H1 (cell line): ENCODE results near the gene NOL12. TPM values are rescaled to one million over a fixed set of nuclear protein-coding genes. Genes with fewer than 3 reads are reported as not detected.

Experiments used
- CTCF ChIA-PET: fragments of 300-600 bp; sonication (Branson Sonifier 250); formaldehyde crosslinking; loops from one replicate; lab custom pipeline; 2021; ENCODE audit not compliant: partially characterized antibody; lab: Charles Lee
- POLR2A ChIA-PET: fragments of 300-600 bp; sonication (Branson Sonifier 250); formaldehyde crosslinking; loops from one replicate; lab custom pipeline; 2021; ENCODE audit warnings: inconsistent platforms; ENCODE audit not compliant: partially characterized antibody; lab: Charles Lee
- DNase-seq, 2 experiments: peaks; one replicate each; pipeline versions ENCODE4 v3.0.0 to v3.0.0-alpha.2; 2010 to 2022; ENCODE audit warnings: low spot score in 2 of 2, low read depth in 1 of 2, mixed read lengths in 1 of 2
- FAIRE-seq: peaks from 2 replicates; lab custom pipeline; 2011; peaks lifted over from hg19 to GRCh38; lab: Jason Lieb, UNC
- H2AFZ ChIP-seq: 2 replicates; pipeline ENCODE4 v1.8.1; 2012; ENCODE audit warnings: low read length, inconsistent platforms
- H2AK5ac ChIP-seq: 2 replicates; pipeline ENCODE4 v1.6.1; 2013; ENCODE audit warnings: low read depth, low read length
- H2BK120ac ChIP-seq: replicated peaks from 2 replicates; pipeline ENCODE3; 2013; ENCODE audit warnings: low read depth, low read length, inconsistent platforms
- H2BK12ac ChIP-seq: 2 replicates; pipeline ENCODE4 v1.6.1; 2013; ENCODE audit warnings: low read depth, low read length
- H2BK15ac ChIP-seq: 2 replicates; pipeline ENCODE4 v1.6.1; 2013; ENCODE audit warnings: low read length
- H2BK20ac ChIP-seq: 2 replicates; pipeline ENCODE4 v1.6.1; 2013; ENCODE audit warnings: low read length
- H2BK5ac ChIP-seq: 2 replicates; pipeline ENCODE4 v1.6.1; 2013; ENCODE audit warnings: low read depth, low read length
- H3K14ac ChIP-seq: 2 replicates; pipeline ENCODE4 v1.6.1; 2013; ENCODE audit warnings: inconsistent platforms; ENCODE audit not compliant: insufficient read length
- H3K18ac ChIP-seq: 2 replicates; pipeline ENCODE4 v1.6.1; 2013; ENCODE audit warnings: low read length; ENCODE audit errors: extremely low read depth
- H3K23ac ChIP-seq: 2 replicates; pipeline ENCODE4 v1.6.1; 2013; ENCODE audit warnings: inconsistent platforms; ENCODE audit not compliant: insufficient read length
- H3K23me2 ChIP-seq: 2 replicates; pipeline ENCODE4 v1.6.1; 2013; ENCODE audit warnings: low read depth, low read length
- H3K27ac ChIP-seq: 2 replicates; pipeline ENCODE4 v1.6.1; 2011; ENCODE audit warnings: low read depth, low read length, inconsistent platforms
- H3K27me3 ChIP-seq, 4 experiments: replicated peaks in 1 of 4; 1 replicate in 1 of 4; 2 replicates in 3 of 4; pipeline versions ENCODE4 v1.6.1 to v1.8.1; 2011 to 2013; ENCODE audit warnings: low read length in 3 of 4, mild to moderate bottlenecking in 3 of 4, inconsistent platforms in 2 of 4, mixed read lengths in 2 of 4, moderate library complexity in 1 of 4; ENCODE audit not compliant: control insufficient read depth in 3 of 4, insufficient read depth in 3 of 4; ENCODE audit errors: extremely low read depth in 1 of 4
- H3K36me3 ChIP-seq, 4 experiments: 2 replicates each; pipeline versions ENCODE4 v1.6.1 to v1.8.1; 2011 to 2013; ENCODE audit warnings: mild to moderate bottlenecking in 4 of 4, low read length in 3 of 4, moderate library complexity in 2 of 4, control low read depth in 1 of 4, inconsistent platforms in 1 of 4; ENCODE audit not compliant: insufficient read depth in 4 of 4, control insufficient read depth in 2 of 4
- H3K4ac ChIP-seq: replicated peaks from 2 replicates; pipeline ENCODE3; 2013; ENCODE audit warnings: low read length, low read depth, mixed read lengths, inconsistent platforms; ENCODE audit not compliant: insufficient read length
- H3K4me1 ChIP-seq, 4 experiments: replicated peaks in 1 of 4; 1 replicate in 1 of 4; 2 replicates in 3 of 4; pipeline versions ENCODE4 v1.6.1 to v1.8.1; 2011 to 2013; ENCODE audit warnings: low read length in 3 of 4, inconsistent platforms in 2 of 4, mixed read lengths in 1 of 4; ENCODE audit not compliant: insufficient read depth in 4 of 4, control insufficient read depth in 3 of 4
- H3K4me2 ChIP-seq, 2 experiments: 2 replicates each; pipeline versions ENCODE4 v1.6.1 to v1.8.1; 2011 to 2013; ENCODE audit warnings: low read depth in 2 of 2, low read length in 2 of 2, control low read depth in 1 of 2, inconsistent platforms in 1 of 2, mild to moderate bottlenecking in 1 of 2; ENCODE audit not compliant: insufficient read depth in 1 of 2
- H3K4me3 ChIP-seq, 4 experiments: fragments of 200-600, 300-600 bp in 1 of 4; sonication (generic), shearing (Covaris generic), sonication (Bioruptor Twin) in 1 of 4; 2 replicates each; pipeline versions ENCODE4 v1.5.1 to v1.8.1; 2011 to 2016; ENCODE audit warnings: low read length in 4 of 4, low read depth in 3 of 4, control low read depth in 2 of 4, inconsistent platforms in 2 of 4, mild to moderate bottlenecking in 2 of 4, mixed read lengths in 1 of 4, moderate library complexity in 1 of 4; ENCODE audit not compliant: insufficient read depth in 2 of 4; ENCODE audit errors: extremely low read depth in 1 of 4
- H3K56ac ChIP-seq: replicated peaks from 2 replicates; pipeline ENCODE3; 2013; ENCODE audit warnings: low read depth, mild to moderate bottlenecking, mixed read lengths, low read length, inconsistent platforms; ENCODE audit not compliant: insufficient read length
- H3K79me1 ChIP-seq: 2 replicates; pipeline ENCODE4 v1.6.1; 2013; ENCODE audit warnings: low read depth, low read length, control low read depth
- H3K79me2 ChIP-seq, 2 experiments: 2 replicates each; pipeline versions ENCODE4 v1.6.1 to v1.8.1; 2012 to 2013; ENCODE audit warnings: low read length in 2 of 2, mild to moderate bottlenecking in 2 of 2, inconsistent platforms in 1 of 2; ENCODE audit not compliant: insufficient read depth in 2 of 2, control insufficient read depth in 1 of 2
- H3K9ac ChIP-seq, 4 experiments: replicated peaks in 1 of 4; 1 replicate in 1 of 4; 2 replicates in 3 of 4; pipeline versions ENCODE4 v1.6.1 to v1.8.1; 2011 to 2013; ENCODE audit warnings: low read depth in 3 of 4, low read length in 3 of 4, control low read depth in 2 of 4, mild to moderate bottlenecking in 2 of 4, moderate library complexity in 2 of 4, inconsistent platforms in 1 of 4; ENCODE audit errors: extremely low read depth in 1 of 4
- H3K9me3 ChIP-seq, 2 experiments: 2 replicates each; pipeline versions ENCODE4 v1.6.1 to v1.8.1; 2012 to 2013; ENCODE audit warnings: mild to moderate bottlenecking in 2 of 2, moderate library complexity in 2 of 2, control low read depth in 1 of 2, inconsistent platforms in 1 of 2, low read depth in 1 of 2, low read length in 1 of 2, mixed read lengths in 1 of 2; ENCODE audit not compliant: insufficient read depth in 2 of 2
- H4K20me1 ChIP-seq, 2 experiments: replicated peaks in 1 of 2; 2 replicates each; pipeline versions ENCODE3 to v1.8.1; 2011 to 2013; ENCODE audit warnings: inconsistent platforms in 2 of 2, low read length in 2 of 2, mild to moderate bottlenecking in 1 of 2; ENCODE audit not compliant: insufficient read depth in 2 of 2, control insufficient read depth in 1 of 2
- H4K5ac ChIP-seq: 2 replicates; pipeline ENCODE4 v1.6.1; 2013; ENCODE audit warnings: low read length, low read depth, mixed read lengths, inconsistent platforms; ENCODE audit not compliant: insufficient read length
- H4K8ac ChIP-seq: 2 replicates; pipeline ENCODE4 v1.8.0; 2013; ENCODE audit warnings: mild to moderate bottlenecking, moderate library complexity, low read length, inconsistent platforms; ENCODE audit not compliant: insufficient read depth; ENCODE audit errors: extremely low read depth
- H4K91ac ChIP-seq: replicated peaks from 2 replicates; pipeline ENCODE3; 2013; ENCODE audit warnings: low read length, mixed read lengths, inconsistent platforms; ENCODE audit not compliant: insufficient read length
- ATF2 ChIP-seq: IDR thresholded peaks from 2 replicates; pipeline ENCODE4 v1.6.1; 2012; ENCODE audit warnings: low read length, inconsistent platforms
- CHD2 ChIP-seq: IDR thresholded peaks from 2 replicates; pipeline ENCODE4 v1.6.1; 2012; ENCODE audit warnings: low read length, improper control_type of control experiment
- EZH2 ChIP-seq: fragments of 200-600 bp; sonication (generic); IDR thresholded peaks from 2 replicates; pipeline ENCODE4 v1.7.1; 2012; ENCODE audit warnings: low read depth, mild to moderate bottlenecking, moderate library complexity, low read length, inconsistent platforms; ENCODE audit not compliant: severe bottlenecking
- RXRA ChIP-seq: IDR thresholded peaks from 2 replicates; pipeline ENCODE4 v1.6.1; 2011; ENCODE audit warnings: low read depth, mild to moderate bottlenecking, low read length, moderate library complexity; ENCODE audit not compliant: insufficient read depth
- SP4 ChIP-seq: IDR thresholded peaks from 2 replicates; pipeline ENCODE4 v1.6.1; 2012; ENCODE audit warnings: low read length, inconsistent platforms
- SRF ChIP-seq: IDR thresholded peaks from 2 replicates; pipeline ENCODE4 v1.6.1; 2011; ENCODE audit warnings: mild to moderate bottlenecking, low read depth, low read length, moderate library complexity
- YY1 ChIP-seq: IDR thresholded peaks from 2 replicates; pipeline ENCODE4 v1.6.1; 2011; ENCODE audit warnings: low read depth, mild to moderate bottlenecking, low read length
- ZNF274 ChIP-seq: IDR thresholded peaks from 2 replicates; pipeline ENCODE4 v1.7.0; 2012; ENCODE audit warnings: low read length, borderline replicate concordance; ENCODE audit errors: extremely low read depth
- WGBS, 2 experiments: shearing (Covaris generic) in 1 of 2; methylation state at CpG; one replicate each; pipeline versions ENCODE4 v1.1.6 to v1.1.7; 2013 to 2015; ENCODE audit warnings: low lambda C conversion rate in 2 of 2, mixed read lengths in 2 of 2, inconsistent platforms in 1 of 2, low coverage in 1 of 2, missing lambda C conversion rate in 1 of 2; ENCODE audit not compliant: insufficient replicate concordance in 2 of 2, insufficient coverage in 1 of 2, insufficient read length in 1 of 2; ENCODE audit errors: extremely low coverage in 1 of 2, missing lambda C conversion rate in 1 of 2; 5-methylcytosine and 5-hydroxymethylcytosine counted together
- polyA plus RNA-seq, 7 experiments: library from polyadenylated mRNA; depleted of rRNA in 3 of 7; stranded (reverse) in 5 of 7; unstranded in 2 of 7; fragments of >200 nt in 5 of 7; fragments of 200-250 nt in 2 of 7; gene quantifications; 1 replicate in 5 of 7; 2 replicates in 1 of 7; 4 replicates in 1 of 7; pipeline versions ENCODE4 v1.2.1 to v1.2.3, GENCODE V29; 2011 to 2013; ENCODE audit warnings: missing spikeins in 2 of 7, mixed read lengths in 2 of 7
- total RNA-seq: library from RNA; stranded (reverse); fragmentation: NEBNext Ultra II Directional; extraction: Animal tissue kit (Norgen Biotek cat#: 25700); gene quantifications from 2 replicates; pipeline ENCODE4 v1.2.1, GENCODE V29; 2021

Gene NOL12
- total and polyA plus RNA-seq, 2 of the 8 experiments (the other 6 are each of a cell fraction or from before 2014, with no cell fraction given): 25.3 to 28.3 TPM

DNA sequence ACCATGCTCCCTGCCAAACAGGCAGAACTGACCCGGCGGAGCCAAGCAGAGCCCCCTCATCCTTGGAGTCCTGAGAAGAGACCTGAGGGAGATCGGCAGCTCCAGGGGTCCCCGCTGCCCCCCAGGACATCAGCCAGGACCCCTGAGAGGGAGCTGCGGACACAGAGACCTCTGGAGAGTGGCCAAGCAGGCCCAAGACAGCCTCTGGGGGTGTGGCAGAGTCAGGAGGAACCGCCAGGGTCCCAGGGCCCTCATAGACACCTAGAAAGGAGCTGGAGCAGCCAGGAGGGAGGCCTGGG is 48.2 kb downstream of the NOL12 start:
- H2BK120ac ChIP-seq: no peak overlapping the region
- no peak overlapping the region for H2AFZ ChIP-seq
- H4K8ac ChIP-seq: no peak overlapping the region; the same call in 1 of the 2 replicates
- H3K9me3 ChIP-seq: no peaks in the 10 kb centered on the region
- no peak for FAIRE-seq
- no peak overlapping the region for H2BK20ac ChIP-seq
- no peak overlapping the region for H3K27ac ChIP-seq
- H3K4ac ChIP-seq: no peak overlapping the region
- H2AK5ac ChIP-seq: no peak overlapping the region
- H4K5ac ChIP-seq: no peak overlapping the region
- no peak overlapping the region for H2BK15ac ChIP-seq
- H3K4me1 ChIP-seq: no peaks in the 10 kb centered on the region
- no peak for DNase-seq
- 86% methylated on average over 6 of the region's 6 CpGs; no CpG with 5 or more reads in 1 of the 2 experiments for WGBS, 2 experiments
- H3K9ac ChIP-seq: no peak overlapping the region
- POLR2A ChIA-PET: interaction anchor here (0.6 to 2.2 kb wide), 10 partner anchors 10 to 169 kb away, joined by 3 to 7 read pairs (median 4); partner anchors contain the start of gene PDXP
- H3K27me3 ChIP-seq: peaks cover 2 to 43% (median 32%) of the 10 kb centered on the region in 4 experiments
- no peak overlapping the region for H3K4me2 ChIP-seq
- H3K36me3 ChIP-seq: peaks cover 0 to 7% (median 4%) of the 10 kb centered on the region in 4 experiments; a peak in 2 of 8 replicates
- H4K20me1 ChIP-seq: peaks cover 7 to 10% of the 10 kb centered on the region in 2 experiments
- H3K56ac ChIP-seq: no peak overlapping the region
- no peak overlapping the region for H4K91ac ChIP-seq
- H3K23ac ChIP-seq: no peak overlapping the region
- no peaks in the 10 kb centered on the region for H3K79me1 ChIP-seq
- H3K79me2 ChIP-seq: no peaks in the 10 kb centered on the region
- no peak overlapping the region for H3K14ac ChIP-seq
- H2BK5ac ChIP-seq: no peak overlapping the region
- H3K23me2 ChIP-seq: peaks cover 3% of the 10 kb centered on the region; the same call in 1 of the 2 replicates
- no peak for TF ChIP-seq YY1
- TF ChIP-seq CHD2: no peak
- no peak for TF ChIP-seq RXRA
- no peak for TF ChIP-seq SRF
- no peak for TF ChIP-seq ATF2
- no peak for TF ChIP-seq EZH2
- TF ChIP-seq ZNF274: no peak
- no peak for TF ChIP-seq SP4
- TF ChIP-seq, all 59 proteins: peak for 0
- Histone ChIP-seq H3K18ac (no peak overlapping the region), H2BK12ac (no peak overlapping the region), H3K4me3 (no peak overlapping the region)
- CTCF ChIA-PET: interaction anchor here (0.7 to 4.0 kb wide), 14 partner anchors 9 to 100 kb away, joined by 3 to 23 read pairs (median 4); partner anchors contain the start of genes PDXP and TRIOBP
